Omental fat pad (tissue), 4 donors: ENCODE measurements around the gene GATAD2B. TPM values are rescaled to one million over a fixed set of nuclear protein-coding genes. Genes with fewer than 3 reads are reported as not detected.

Experiments used
- ATAC-seq: fragments of 150-250 bp; one replicate; pipeline ENCODE4 v1.9.1; 2016; ENCODE audit warnings: mild to moderate bottlenecking, moderate library complexity; ENCODE audit not compliant: low FRiP score
- DNase-seq: peaks from one replicate; pipeline ENCODE4 v3.0.0-alpha.2; 2019; ENCODE audit warnings: low spot score
- total RNA-seq, 4 donors: library from RNA; depleted of rRNA; stranded (reverse); fragments of >200 nt; gene quantifications; one replicate each; pipeline ENCODE4 v1.1.0, GENCODE V29; 2016
- TF ChIP-seq, protein P1 (sequence below), 3 donors: fragments of 450-650 bp; IDR thresholded peaks; one replicate each; pipeline ENCODE4 v1.5.1; 2016 to 2017; ENCODE audit warnings: antibody characterized with exemption in 3 of 3, mild to moderate bottlenecking in 3 of 3, moderate library complexity in 2 of 3

The GATAD2B gene
- total RNA-seq, 4 donors from 2014 or later: 14.3 to 26.2 (median 17.8) TPM

DNA sequence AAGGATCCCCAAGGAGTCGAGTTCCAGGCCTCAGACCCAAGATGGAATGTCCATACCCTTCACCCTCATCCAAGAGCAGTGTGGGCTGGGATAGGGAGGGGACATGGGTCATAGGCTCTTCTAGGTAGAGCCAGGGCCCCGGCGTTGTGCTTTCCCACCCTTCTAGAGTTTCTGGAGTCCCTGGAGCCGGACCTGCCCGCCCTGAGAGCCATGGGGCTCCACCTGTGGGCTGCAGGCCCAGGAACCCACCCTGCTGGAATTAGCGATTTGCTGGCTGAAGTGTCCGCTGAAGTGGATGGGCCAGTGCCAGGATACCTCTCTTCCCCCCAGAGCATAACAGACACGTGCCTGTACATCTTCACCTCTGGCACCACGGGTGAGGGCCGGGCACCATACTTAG, 146.4 kb downstream of the GATAD2B start:
- ATAC-seq (no peak), DNase-seq (no peak)
- TF ChIP-seq, protein P1, sequence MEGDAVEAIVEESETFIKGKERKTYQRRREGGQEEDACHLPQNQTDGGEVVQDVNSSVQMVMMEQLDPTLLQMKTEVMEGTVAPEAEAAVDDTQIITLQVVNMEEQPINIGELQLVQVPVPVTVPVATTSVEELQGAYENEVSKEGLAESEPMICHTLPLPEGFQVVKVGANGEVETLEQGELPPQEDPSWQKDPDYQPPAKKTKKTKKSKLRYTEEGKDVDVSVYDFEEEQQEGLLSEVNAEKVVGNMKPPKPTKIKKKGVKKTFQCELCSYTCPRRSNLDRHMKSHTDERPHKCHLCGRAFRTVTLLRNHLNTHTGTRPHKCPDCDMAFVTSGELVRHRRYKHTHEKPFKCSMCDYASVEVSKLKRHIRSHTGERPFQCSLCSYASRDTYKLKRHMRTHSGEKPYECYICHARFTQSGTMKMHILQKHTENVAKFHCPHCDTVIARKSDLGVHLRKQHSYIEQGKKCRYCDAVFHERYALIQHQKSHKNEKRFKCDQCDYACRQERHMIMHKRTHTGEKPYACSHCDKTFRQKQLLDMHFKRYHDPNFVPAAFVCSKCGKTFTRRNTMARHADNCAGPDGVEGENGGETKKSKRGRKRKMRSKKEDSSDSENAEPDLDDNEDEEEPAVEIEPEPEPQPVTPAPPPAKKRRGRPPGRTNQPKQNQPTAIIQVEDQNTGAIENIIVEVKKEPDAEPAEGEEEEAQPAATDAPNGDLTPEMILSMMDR (IDR thresholded peaks at IDR 0.05): no peak

DNA sequence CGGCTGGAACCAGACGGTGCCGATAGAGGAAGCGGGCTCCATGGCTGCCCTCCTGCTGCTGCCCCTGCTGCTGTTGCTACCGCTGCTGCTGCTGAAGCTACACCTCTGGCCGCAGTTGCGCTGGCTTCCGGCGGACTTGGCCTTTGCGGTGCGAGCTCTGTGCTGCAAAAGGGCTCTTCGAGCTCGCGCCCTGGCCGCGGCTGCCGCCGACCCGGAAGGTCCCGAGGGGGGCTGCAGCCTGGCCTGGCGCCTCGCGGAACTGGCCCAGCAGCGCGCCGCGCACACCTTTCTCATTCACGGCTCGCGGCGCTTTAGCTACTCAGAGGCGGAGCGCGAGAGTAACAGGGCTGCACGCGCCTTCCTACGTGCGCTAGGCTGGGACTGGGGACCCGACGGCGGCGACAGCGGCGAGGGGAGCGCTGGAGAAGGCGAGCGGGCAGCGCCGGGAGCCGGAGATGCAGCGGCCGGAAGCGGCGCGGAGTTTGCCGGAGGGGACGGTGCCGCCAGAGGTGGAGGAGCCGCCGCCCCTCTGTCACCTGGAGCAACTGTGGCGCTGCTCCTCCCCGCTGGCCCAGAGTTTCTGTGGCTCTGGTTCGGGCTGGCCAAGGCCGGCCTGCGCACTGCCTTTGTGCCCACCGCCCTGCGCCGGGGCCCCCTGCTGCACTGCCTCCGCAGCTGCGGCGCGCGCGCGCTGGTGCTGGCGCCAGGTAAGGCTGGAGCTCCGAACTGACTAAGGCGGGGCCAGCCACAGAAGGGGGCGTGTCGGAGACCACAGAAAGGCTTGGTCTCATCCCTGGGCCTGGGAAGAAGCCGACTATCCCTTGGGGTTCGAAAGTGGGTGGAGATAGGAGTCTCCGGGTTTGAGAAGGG, 147.1 kb downstream of the GATAD2B start:
- TF ChIP-seq, protein P1 (IDR thresholded peaks at IDR 0.05): no peak
- ATAC-seq (peak; percentile 50), DNase-seq (no peak)

DNA sequence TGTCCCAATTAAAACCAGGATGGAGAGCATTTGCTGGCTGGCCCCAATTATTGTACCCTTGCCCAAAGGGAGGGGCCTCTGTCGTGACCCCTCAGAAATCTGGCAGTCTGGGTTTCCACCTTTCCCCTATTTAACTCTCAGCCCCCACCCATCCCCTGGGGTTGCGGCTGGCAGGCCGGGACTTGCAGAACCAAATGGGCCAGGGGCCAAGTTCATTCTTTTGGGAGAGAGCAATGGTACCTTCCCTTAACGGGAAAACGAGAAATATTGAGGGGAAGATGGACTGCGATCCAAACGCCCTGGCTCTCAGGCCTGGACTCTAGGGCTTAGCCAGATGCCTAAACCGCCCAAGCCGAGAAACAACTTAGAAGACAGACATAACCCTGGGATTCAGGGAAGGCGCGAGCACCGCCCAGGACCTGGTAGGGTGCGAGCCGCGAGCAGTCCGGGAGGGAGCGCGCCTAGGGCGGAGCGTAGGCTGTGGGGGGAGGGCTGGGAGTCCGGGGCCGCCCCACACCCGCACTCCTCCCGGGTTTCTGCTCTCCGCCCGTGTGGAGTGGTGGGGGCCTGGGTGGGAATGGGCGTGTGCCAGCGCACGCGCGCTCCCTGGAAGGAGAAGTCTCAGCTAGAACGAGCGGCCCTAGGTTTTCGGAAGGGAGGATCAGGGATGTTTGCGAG, 147.9 kb downstream of the GATAD2B start, which contains the start of gene SLC27A3:
Gene SLC27A3, plus strand, starts transcription at position 628 of the 678 bp plus-strand sequence. CDS start 91 bp downstream, outside the sequence.
- TF ChIP-seq, protein P1 (IDR thresholded peaks at IDR 0.05): no peak
- ATAC-seq: peak; percentile 78
- no peak for DNase-seq

DNA sequence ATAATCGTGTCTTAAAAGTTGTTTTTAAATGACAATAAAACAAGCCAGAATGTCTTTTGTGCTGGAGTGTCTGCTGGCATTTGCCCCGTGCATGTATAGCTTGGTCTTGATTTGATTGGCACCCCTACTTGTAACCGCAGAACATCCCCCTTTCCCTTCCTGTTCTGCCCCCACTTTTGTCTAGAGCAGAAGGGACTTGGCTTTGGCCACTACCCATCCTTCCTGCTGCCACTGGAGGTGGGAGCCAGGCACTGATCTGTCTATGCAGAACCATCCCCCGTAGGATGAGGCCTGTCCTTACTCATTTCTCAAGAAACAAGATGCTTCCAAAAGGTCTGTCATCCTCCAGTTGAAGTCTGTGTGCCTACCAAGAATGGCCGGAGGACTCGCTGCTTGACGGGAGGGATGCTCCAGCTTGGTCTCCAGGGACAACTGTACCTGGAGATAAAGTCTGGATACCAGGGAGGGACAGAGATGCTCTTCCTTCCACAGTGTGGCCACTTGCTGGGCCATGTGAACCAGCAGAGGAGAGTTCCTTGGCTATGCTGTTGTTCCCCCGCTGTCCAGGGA, 148.7 kb downstream of the GATAD2B start:
- DNase-seq (no peak), ATAC-seq (no peak)
- TF ChIP-seq, protein P1 (IDR thresholded peaks at IDR 0.05): no peak

DNA sequence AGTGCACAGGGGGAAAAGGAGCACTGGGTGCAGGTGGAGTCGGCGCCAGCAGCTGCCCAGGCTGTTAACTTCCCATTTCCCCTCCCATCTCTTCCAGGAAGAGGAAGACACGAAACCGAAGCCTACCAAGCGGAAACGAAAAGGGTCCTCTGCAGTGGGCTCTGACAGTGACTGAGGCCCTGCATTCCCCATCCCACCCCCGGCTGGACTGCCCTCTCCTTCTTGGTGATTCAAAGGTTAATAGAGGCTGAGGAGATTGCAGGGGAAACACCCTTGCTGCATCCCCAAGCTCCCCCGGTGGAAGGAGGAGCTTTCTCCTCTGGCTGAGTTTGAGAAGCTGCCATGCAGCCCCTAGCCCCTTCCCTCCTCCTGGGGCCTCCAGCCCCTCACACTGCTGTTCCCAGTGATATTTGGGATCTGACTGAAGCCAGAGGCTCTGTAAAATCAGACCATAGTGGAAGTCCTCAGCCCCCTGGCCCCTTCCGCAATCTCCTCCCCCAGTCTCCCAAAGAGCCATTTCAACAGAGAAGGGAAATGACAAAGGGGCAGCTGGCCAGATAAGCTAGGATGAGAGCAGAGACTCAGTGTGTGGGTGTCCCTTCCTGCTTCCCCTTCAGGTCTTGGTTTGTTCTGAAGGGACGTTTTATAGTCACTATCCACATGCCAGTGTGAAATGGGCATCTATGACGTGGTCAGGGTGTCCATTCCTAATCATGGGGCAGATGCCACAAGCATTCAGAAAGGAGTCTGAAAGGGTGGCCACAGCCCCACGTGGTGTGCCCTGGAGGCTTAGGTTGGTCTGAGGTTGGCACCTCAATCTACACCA, 149.5 kb downstream of the GATAD2B start:
- ATAC-seq (no peak), DNase-seq (no peak)
- TF ChIP-seq, protein P1 (IDR thresholded peaks at IDR 0.05): no peak

DNA sequence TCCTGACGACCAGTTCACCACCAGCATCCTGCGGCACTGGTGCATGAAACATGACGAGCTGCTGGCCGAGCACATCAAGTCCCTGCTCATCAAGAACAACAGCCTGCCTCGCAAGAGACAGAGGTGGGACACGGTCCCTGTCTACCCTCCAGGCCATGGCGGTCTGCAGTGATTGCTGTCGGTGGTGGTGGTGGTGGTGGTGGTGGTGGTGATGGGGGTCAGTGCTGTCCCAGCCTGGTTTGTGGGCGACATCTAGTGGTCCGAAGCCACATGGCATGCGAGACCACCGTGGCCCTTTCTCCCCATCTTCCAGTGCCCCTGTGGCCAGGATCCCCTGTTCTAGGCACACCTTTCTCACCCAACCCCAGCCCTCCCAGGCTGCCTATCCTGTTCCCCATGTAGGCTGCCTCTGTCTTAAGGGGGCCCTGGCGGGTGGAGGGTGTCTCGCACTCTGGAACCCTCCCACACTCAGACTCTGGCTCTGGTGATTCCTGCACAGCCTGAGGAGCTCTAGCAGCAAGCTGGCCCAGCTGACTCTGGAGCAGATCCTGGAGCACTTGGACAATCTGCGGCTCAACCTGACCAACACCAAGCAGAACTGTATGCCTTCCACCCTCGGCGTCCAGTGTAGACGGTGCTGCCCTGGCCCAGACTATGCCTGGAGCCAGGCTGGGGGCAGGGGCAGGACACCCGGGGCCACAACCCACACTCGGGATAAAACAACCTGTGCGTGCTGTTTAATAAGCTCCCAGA, 150.8 kb downstream of the GATAD2B start:
- no peak for ATAC-seq
- no peak for DNase-seq
- TF ChIP-seq, protein P1 (IDR thresholded peaks at IDR 0.05): no peak
